SH-SY5Y (cell line): ENCODE results near the gene CNOT3.

Experiments
- GATA2 ChIP-seq: IDR thresholded peaks from 2 replicates; pipeline ENCODE4 v1.6.1; 2011; ENCODE audit warnings: mild to moderate bottlenecking, low read depth, low read length
- GATA3 ChIP-seq: IDR thresholded peaks from 2 replicates; pipeline ENCODE4 v1.6.1; 2011; ENCODE audit warnings: low read depth, mild to moderate bottlenecking, low read length, moderate library complexity

GRCh38 chr19:54148158-54148557 is 10.6 kb downstream of the CNOT3 start:
- TF ChIP-seq GATA3 (no peak), GATA2 (no peak)
